Endothelial cell of umbilical vein (primary cell): Measurements from ENCODE around the gene GRID2IP. TPM values are rescaled to one million over a fixed set of nuclear protein-coding genes. Genes with fewer than 3 reads are reported as not detected.

Experiments
- BruUV-seq: library from RNA; stranded (reverse); fragments of 400-500 nt; replicated peaks from 2 replicates; lab custom pipeline; 2021; lab: Mats Ljungman, UMichigan
- CTCF ChIA-PET: fragments of 300-600, 350-600 bp; sonication (Branson Sonifier 250); formaldehyde crosslinking; loops from one replicate; lab custom pipeline; 2021; ENCODE audit warnings: antibody characterized with exemption, inconsistent platforms; lab: Charles Lee
- POLR2A ChIA-PET: fragments of 300-600, 350-600 bp; sonication (Branson Sonifier 250); formaldehyde crosslinking; loops from one replicate; lab custom pipeline; 2021; ENCODE audit warnings: antibody characterized with exemption, inconsistent platforms; lab: Charles Lee
- DNase-seq: peaks from one replicate; pipeline ENCODE4 v3.0.0-alpha.2; 2011; ENCODE audit warnings: low read depth, low spot score
- FAIRE-seq: peaks from 2 replicates; lab custom pipeline; 2011; peaks lifted over from hg19 to GRCh38; lab: Jason Lieb, UNC
- H2AFZ ChIP-seq: 2 replicates; pipeline ENCODE4 v1.6.0; 2012; ENCODE audit warnings: low read depth, low read length, control low read depth, inconsistent platforms
- H3K27ac ChIP-seq: 2 replicates; pipeline ENCODE4 v1.5.1; 2011; ENCODE audit warnings: low read depth, mild to moderate bottlenecking, control low read depth, low read length, moderate library complexity; ENCODE audit not compliant: insufficient read depth
- H3K27me3 ChIP-seq, 2 experiments: 2 replicates each; pipeline versions ENCODE4 v1.6.0 to v1.6.1; 2011; ENCODE audit warnings: low read length in 2 of 2, mixed read lengths in 1 of 2; ENCODE audit not compliant: control insufficient read depth in 2 of 2, insufficient read depth in 2 of 2
- H3K36me3 ChIP-seq, 2 experiments: 2 replicates in 1 of 2; 3 replicates in 1 of 2; pipeline ENCODE4 v1.5.1; 2011; ENCODE audit warnings: low read length in 2 of 2, mild to moderate bottlenecking in 1 of 2, moderate library complexity in 1 of 2; ENCODE audit not compliant: control insufficient read depth in 2 of 2, insufficient read depth in 2 of 2; ENCODE audit errors: extremely low read depth in 1 of 2
- H3K4me1 ChIP-seq: 3 replicates; pipeline ENCODE4 v1.5.1; 2011; ENCODE audit warnings: mild to moderate bottlenecking, low read length; ENCODE audit not compliant: control insufficient read depth, insufficient read depth; ENCODE audit errors: extremely low read depth
- H3K4me2 ChIP-seq: 2 replicates; pipeline ENCODE4 v1.6.1; 2011; ENCODE audit warnings: low read length, control low read depth, mixed read lengths; ENCODE audit not compliant: insufficient read depth
- H3K4me3 ChIP-seq, 3 experiments: fragments of 200-600 bp in 1 of 3; sonication (generic), shearing (Covaris generic) in 1 of 3; replicated peaks in 1 of 3; 2 replicates each; pipeline ENCODE4 v1.5.1; 2011 to 2016; ENCODE audit warnings: control low read depth in 3 of 3, low read length in 3 of 3, mild to moderate bottlenecking in 2 of 3, inconsistent platforms in 1 of 3, low read depth in 1 of 3, moderate library complexity in 1 of 3; ENCODE audit not compliant: insufficient read depth in 1 of 3
- H3K79me2 ChIP-seq: 2 replicates; pipeline ENCODE4 v1.6.0; 2012; ENCODE audit warnings: low read length, inconsistent platforms; ENCODE audit not compliant: control insufficient read depth, insufficient read depth
- H3K9ac ChIP-seq: replicated peaks from 2 replicates; pipeline ENCODE3; 2011; ENCODE audit warnings: low read length, control low read depth; ENCODE audit not compliant: insufficient read depth; ENCODE audit errors: extremely low read depth
- H3K9me1 ChIP-seq: replicated peaks from 3 replicates; pipeline ENCODE4 v1.6.0; 2011; ENCODE audit warnings: mild to moderate bottlenecking, low read length; ENCODE audit not compliant: control insufficient read depth, insufficient read depth; ENCODE audit errors: extremely low read depth
- H3K9me3 ChIP-seq: replicated peaks from 2 replicates; pipeline ENCODE4 v1.5.1; 2012; ENCODE audit warnings: low read length, inconsistent platforms; ENCODE audit not compliant: control insufficient read depth, insufficient read depth
- H4K20me1 ChIP-seq: replicated peaks from 2 replicates; pipeline ENCODE3; 2011; ENCODE audit warnings: mild to moderate bottlenecking, low read length; ENCODE audit not compliant: control insufficient read depth, insufficient read depth; ENCODE audit errors: extremely low read depth
- CTCF ChIP-seq, 2 donors: IDR thresholded peaks; 1 replicate in 1 of 2; 2 replicates in 1 of 2; pipeline ENCODE4 v1.5.1; 2011; ENCODE audit warnings: low read length in 2 of 2, mild to moderate bottlenecking in 2 of 2, moderate library complexity in 2 of 2, control low read depth in 1 of 2, inconsistent platforms in 1 of 2, low read depth in 1 of 2; ENCODE audit not compliant: insufficient read depth in 1 of 2; ENCODE audit errors: extremely low read depth in 1 of 2
- EZH2 ChIP-seq: IDR thresholded peaks from 2 replicates; pipeline ENCODE4 v1.6.1; 2012; ENCODE audit warnings: borderline replicate concordance, low read depth, mild to moderate bottlenecking, moderate library complexity, low read length, inconsistent platforms; ENCODE audit not compliant: severe bottlenecking
- FOS ChIP-seq: IDR thresholded peaks from 2 replicates; pipeline ENCODE4 v1.6.1; 2011; ENCODE audit warnings: mild to moderate bottlenecking, low read length, moderate library complexity, borderline replicate concordance; ENCODE audit not compliant: insufficient read depth
- GATA2 ChIP-seq: IDR thresholded peaks from 2 replicates; pipeline ENCODE4 v1.7.0; 2011; ENCODE audit warnings: low read depth, mild to moderate bottlenecking, moderate library complexity, mixed read lengths, low read length; ENCODE audit not compliant: insufficient read length, insufficient read depth
- MAX ChIP-seq: IDR thresholded peaks from 2 replicates; pipeline ENCODE4 v1.6.1; 2011; ENCODE audit not compliant: insufficient read depth, insufficient read length
- MYC ChIP-seq: IDR thresholded peaks from one replicate; pipeline ENCODE4 v1.6.1; 2011; ENCODE audit warnings: mild to moderate bottlenecking, low read depth, low read length
- POLR2A ChIP-seq: IDR thresholded peaks from 2 replicates; pipeline ENCODE4 v1.6.1; 2012; ENCODE audit warnings: low read depth, mild to moderate bottlenecking, control low read depth, low read length
- POLR2AphosphoS5 ChIP-seq: IDR thresholded peaks from 2 replicates; pipeline ENCODE4 v1.6.1; 2012; ENCODE audit warnings: low read depth, mild to moderate bottlenecking, control low read depth, low read length, moderate library complexity; ENCODE audit not compliant: insufficient read depth
- dilution Hi-C: fragments of 300-500 bp; cut with MboI; formaldehyde crosslinking; loops from one replicate; pipeline ENCODE4 v1.15.0; 2019; ENCODE audit warnings: low sequenced_read_pairs; ENCODE audit not compliant: extremely low pct_ligation_motif_present
- intact Hi-C: fragments of 100-400 bp; cut with micrococcal nuclease; formaldehyde crosslinking; loops from one replicate; pipeline ENCODE4 v1.10.0; 2022
- polyA plus RNA-seq, 4 experiments: library from polyadenylated mRNA; depleted of rRNA in 3 of 4; stranded (reverse) in 3 of 4; unstranded in 1 of 4; fragments of >200 nt; gene quantifications; 2 replicates each; pipeline versions ENCODE4 v1.2.1 to v1.2.3, GENCODE V29; 2011 to 2012; ENCODE audit warnings: missing spikeins in 1 of 4
- total RNA-seq: library from RNA; stranded (reverse); gene quantifications from 2 replicates; pipeline ENCODE4 v1.2.3, GENCODE V29; 2021

GRID2IP gene
- total and polyA plus RNA-seq, 2 donors (not counting 3 experiments of a cell fraction or from before 2014, with no cell fraction given): not detected

GRCh38 chr7:6590645-6591110 is 39.4 kb upstream of the GRID2IP start:
- Histone ChIP-seq H3K9me1 (no peaks in the 10 kb centered on the region), H3K9ac (peak overlapping the region; percentile 77), H3K9me3 (no peaks in the 10 kb centered on the region), H3K27ac (no peak overlapping the region), H3K4me1 (peaks cover 12% of the 10 kb centered on the region), H3K4me2 (peak overlapping the region; percentile 81), H3K36me3 (peaks cover 3 to 14% of the 10 kb centered on the region in 2 experiments), H2AFZ (peak overlapping the region; percentile 92), H4K20me1 (no peaks in the 10 kb centered on the region), H3K27me3 (no peaks in the 10 kb centered on the region), H3K79me2 (peaks cover 13% of the 10 kb centered on the region), H3K4me3 (peak overlapping the region; percentile 66 to 96 (median 70))
- TSS peak; percentile 44 for BruUV-seq
- ChIA-PET POLR2A (interaction anchor here (0.7 to 1.3 kb wide), 2 partner anchors 42 to 46 kb away, joined by 3 to 4 read pairs; partner anchors contain the start of gene ZNF316), CTCF (interaction anchor here (0.8 to 2.1 kb wide), 6 partner anchors 13 to 267 kb away, joined by 4 to 18 read pairs (median 8); partner anchors contain the start of gene ZDHHC4)
- FAIRE-seq: peak; percentile 38
- no peak for DNase-seq
- no peak for TF ChIP-seq FOS
- no peak for TF ChIP-seq MAX
- TF ChIP-seq CTCF (IDR thresholded peaks at IDR 0.05; ENCODE audit: extremely low read depth in 1 of 2, insufficient read depth in 1 of 2, low read depth in 1 of 2, low read length in 2 of 2): no peak
- no peak for TF ChIP-seq GATA2
- no peak for TF ChIP-seq EZH2
- TF ChIP-seq MYC: no peak
- TF ChIP-seq POLR2A: no peak
- no peak for TF ChIP-seq POLR2AphosphoS5
- dilution Hi-C loops: no loop called here
- intact Hi-C loops: loop anchor here (1.0 to 5.0 kb wide), 4 partner anchors 13 to 267 kb away; partner anchors contain the start of genes ZDHHC4 and ZNF12
